BJ (cell line): ENCODE results near the gene PPM1M. TPM values are rescaled to one million over a fixed set of nuclear protein-coding genes. Genes with fewer than 3 reads are reported as not detected.

Source experiments
- CTCF ChIA-PET: fragments of 350-600 bp; formaldehyde crosslinking; extraction: SDS; loops from one replicate; lab custom pipeline; 2021; ENCODE audit warnings: antibody characterized with exemption, inconsistent platforms; lab: Yijun Ruan, JAX
- POLR2A ChIA-PET: fragments of 300-600 bp; sonication (Branson Sonifier 250); formaldehyde crosslinking; extraction: SDS; loops from one replicate; lab custom pipeline; 2021; ENCODE audit warnings: antibody characterized with exemption; lab: Charles Lee
- DNase-seq: peaks from one replicate; pipeline ENCODE4 v3.0.0-alpha.2; 2011; ENCODE audit warnings: low read depth
- H3K27me3 ChIP-seq: 2 replicates; pipeline ENCODE4 v1.6.0; 2011; ENCODE audit warnings: low read length; ENCODE audit not compliant: control insufficient read depth, insufficient read depth
- H3K36me3 ChIP-seq: 2 replicates; pipeline ENCODE4 v1.5.1; 2011; ENCODE audit warnings: low read length; ENCODE audit not compliant: control insufficient read depth, insufficient read depth
- H3K4me3 ChIP-seq: 2 replicates; pipeline ENCODE4 v1.5.1; 2011; ENCODE audit warnings: low read depth, mild to moderate bottlenecking, control low read depth, low read length
- polyA plus RNA-seq: library from polyadenylated mRNA; depleted of rRNA; stranded (reverse); fragments of >200 nt; gene quantifications from 2 replicates; pipeline ENCODE4 v1.2.3, GENCODE V29; 2011
- TF ChIP-seq, protein P1 (sequence below): IDR thresholded peaks from 2 replicates; pipeline ENCODE4 v1.5.1; 2011; ENCODE audit warnings: low read depth, mild to moderate bottlenecking, control low read depth, inconsistent platforms, low read length, moderate library complexity; ENCODE audit not compliant: insufficient read depth

Gene PPM1M
- polyA plus RNA-seq, 1 experiment = 52.2 TPM

DNA sequence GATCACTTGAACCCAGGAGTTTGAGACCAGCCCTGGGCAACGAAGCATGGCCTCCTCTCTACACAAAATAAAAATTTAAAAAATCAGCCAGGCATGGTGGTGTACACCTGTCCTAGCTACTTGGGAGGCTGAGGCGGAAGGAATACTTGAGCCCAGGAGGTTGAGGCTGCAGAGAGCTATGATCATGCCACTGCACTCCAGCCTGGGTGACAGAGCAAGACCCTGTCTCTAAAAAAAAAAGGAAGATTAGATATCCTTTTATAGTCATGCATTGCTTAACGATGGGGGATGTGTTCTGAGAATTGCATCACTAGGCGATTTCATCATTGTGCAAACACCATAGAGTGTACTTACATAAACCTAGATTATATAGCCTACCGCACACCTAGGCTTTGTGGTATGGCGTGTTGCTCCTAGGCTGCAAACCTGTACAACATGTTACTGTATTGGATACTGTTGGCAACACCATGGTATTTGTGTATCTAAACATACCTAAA is 35.0 kb upstream of the PPM1M start:
- TF ChIP-seq, protein P1, sequence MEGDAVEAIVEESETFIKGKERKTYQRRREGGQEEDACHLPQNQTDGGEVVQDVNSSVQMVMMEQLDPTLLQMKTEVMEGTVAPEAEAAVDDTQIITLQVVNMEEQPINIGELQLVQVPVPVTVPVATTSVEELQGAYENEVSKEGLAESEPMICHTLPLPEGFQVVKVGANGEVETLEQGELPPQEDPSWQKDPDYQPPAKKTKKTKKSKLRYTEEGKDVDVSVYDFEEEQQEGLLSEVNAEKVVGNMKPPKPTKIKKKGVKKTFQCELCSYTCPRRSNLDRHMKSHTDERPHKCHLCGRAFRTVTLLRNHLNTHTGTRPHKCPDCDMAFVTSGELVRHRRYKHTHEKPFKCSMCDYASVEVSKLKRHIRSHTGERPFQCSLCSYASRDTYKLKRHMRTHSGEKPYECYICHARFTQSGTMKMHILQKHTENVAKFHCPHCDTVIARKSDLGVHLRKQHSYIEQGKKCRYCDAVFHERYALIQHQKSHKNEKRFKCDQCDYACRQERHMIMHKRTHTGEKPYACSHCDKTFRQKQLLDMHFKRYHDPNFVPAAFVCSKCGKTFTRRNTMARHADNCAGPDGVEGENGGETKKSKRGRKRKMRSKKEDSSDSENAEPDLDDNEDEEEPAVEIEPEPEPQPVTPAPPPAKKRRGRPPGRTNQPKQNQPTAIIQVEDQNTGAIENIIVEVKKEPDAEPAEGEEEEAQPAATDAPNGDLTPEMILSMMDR = no peak
- ChIA-PET POLR2A (interaction anchor here (0.7 kb wide), 1 partner anchor 32 kb away, joined by 3 read pairs; no protein-coding TSS in a partner anchor), CTCF (interaction anchor here (6.3 kb wide), 1 partner anchor 11 kb away, joined by 57 read pairs; no protein-coding TSS in a partner anchor)

DNA sequence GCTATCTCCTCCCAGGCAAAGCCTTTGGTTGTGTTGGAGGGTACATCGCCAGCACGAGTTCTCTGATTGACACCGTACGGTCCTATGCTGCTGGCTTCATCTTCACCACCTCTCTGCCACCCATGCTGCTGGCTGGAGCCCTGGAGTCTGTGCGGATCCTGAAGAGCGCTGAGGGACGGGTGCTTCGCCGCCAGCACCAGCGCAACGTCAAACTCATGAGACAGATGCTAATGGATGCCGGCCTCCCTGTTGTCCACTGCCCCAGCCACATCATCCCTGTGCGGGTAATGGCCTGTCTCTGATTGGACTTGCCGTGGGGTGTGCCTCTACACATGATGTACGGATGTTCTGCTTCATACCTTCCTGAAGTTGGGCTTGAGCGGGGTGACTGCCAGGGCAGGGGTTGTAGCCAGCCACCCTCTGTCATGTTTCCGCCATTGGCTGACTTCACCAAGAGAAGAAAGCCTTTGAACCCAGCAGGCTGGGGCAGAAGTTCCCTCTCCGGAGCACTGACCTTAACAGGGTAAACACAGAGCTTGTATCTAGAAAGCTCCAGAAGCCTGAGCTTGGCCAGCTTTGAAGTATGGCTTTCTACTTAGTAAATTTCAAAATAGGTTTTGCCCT is 34.2 kb upstream of the PPM1M start:
- Histone ChIP-seq H3K27me3 (no peaks in the 10 kb centered on the region), H3K36me3 (peaks cover 44% of the 10 kb centered on the region), H3K4me3 (no peak overlapping the region)
- TF ChIP-seq, protein P1 = no peak
- POLR2A ChIA-PET = no interaction called here
- no peak for DNase-seq
- CTCF ChIA-PET = interaction anchor here (6.3 kb wide), 1 partner anchor 10 kb away, joined by 57 read pairs; no protein-coding TSS in a partner anchor

More for the DNA sequence above, 35.0 kb upstream of the PPM1M start:
- Histone ChIP-seq H3K4me3 (no peak overlapping the region), H3K36me3 (peaks cover 41% of the 10 kb centered on the region), H3K27me3 (no peaks in the 10 kb centered on the region)
- no peak for DNase-seq

DNA sequence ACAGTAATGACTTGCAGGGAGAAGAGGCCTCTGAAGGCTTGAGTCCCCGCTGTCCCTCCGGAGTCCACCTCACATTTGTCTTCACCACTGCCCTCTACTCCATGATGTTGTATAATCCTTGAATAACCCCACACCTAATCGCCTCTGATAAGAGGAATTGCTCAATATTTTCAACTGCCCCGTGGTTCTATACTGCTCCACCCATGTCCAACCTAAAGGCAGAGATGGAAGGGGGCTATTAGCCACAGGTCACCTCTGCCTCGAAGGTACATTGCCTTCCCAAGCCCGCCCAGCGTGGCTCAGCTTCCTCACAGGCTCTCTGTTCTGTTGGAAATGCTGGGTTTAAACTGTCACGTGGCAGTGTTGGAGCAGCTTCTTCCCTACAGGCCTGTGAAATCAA is 32.6 kb upstream of the PPM1M start:
- H3K36me3 ChIP-seq = peaks cover 41% of the 10 kb centered on the region
- no peak for DNase-seq
- no peaks in the 10 kb centered on the region for H3K27me3 ChIP-seq
- POLR2A ChIA-PET = no interaction called here
- TF ChIP-seq, protein P1 = no peak
- no peak overlapping the region for H3K4me3 ChIP-seq
- CTCF ChIA-PET = interaction anchor here (1.4 to 6.3 kb wide), 3 partner anchors 8 to 126 kb away, joined by 4 to 57 read pairs (median 4); no protein-coding TSS in a partner anchor

DNA sequence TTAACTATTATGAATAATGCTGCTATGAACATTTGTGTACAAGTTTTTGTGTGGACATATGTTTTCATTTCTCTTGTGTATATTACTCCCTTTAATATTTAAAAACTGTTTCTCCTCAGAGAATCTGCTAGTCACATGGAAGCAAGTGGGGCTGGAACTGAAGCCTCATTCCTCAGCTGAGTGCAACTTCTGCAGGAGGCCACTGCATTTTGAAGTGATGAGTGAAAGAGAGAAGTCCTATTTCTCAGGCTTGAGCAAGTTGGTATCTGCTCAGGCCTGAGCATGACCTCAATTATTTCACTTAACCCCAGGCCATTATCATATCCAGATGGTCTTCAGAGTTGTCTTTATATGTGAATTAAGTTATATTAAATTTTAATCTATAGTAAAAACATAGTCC is 31.7 kb upstream of the PPM1M start:
- POLR2A ChIA-PET = no interaction called here
- peaks cover 37% of the 10 kb centered on the region for H3K36me3 ChIP-seq
- CTCF ChIA-PET = interaction anchor here (0.8 to 1.7 kb wide), 2 partner anchors 18 to 25 kb away, joined by 3 to 4 read pairs; partner anchors contain the start of gene TWF2

DNA sequence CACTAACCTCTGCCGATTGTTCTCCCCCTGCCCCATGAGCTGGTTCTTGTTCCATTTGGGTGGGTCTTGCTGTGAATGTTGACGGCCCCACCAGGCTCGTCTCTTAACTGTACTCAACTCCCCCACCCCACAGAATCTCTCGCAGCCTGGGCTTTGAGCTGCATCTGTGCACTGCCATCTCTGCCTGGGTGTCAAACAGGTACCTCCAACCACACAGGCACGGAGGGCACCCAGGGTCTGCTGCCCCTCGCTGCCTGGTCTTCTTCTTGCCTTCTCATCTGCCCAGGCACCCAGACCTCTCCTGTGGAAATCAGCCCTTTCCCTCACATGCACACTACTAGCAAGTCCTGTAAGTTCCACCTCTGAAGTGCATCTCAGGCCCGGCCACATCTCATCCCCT is 30.2 kb upstream of the PPM1M start:
- H3K27me3 ChIP-seq = no peaks in the 10 kb centered on the region
- H3K4me3 ChIP-seq = no peak overlapping the region
- TF ChIP-seq, protein P1 = no peak
- no peak for DNase-seq
- peaks cover 32% of the 10 kb centered on the region for H3K36me3 ChIP-seq
- ChIA-PET CTCF (interaction anchor here (1.3 kb wide), 2 partner anchors 17 to 124 kb away, joined by 3 to 4 read pairs; no protein-coding TSS in a partner anchor), POLR2A (no interaction called here)

More for the DNA sequence above, 31.7 kb upstream of the PPM1M start:
- Histone ChIP-seq H3K4me3 (no peak overlapping the region), H3K27me3 (no peaks in the 10 kb centered on the region)
- no peak for DNase-seq
- TF ChIP-seq, protein P1 = no peak
